Body of pancreas (tissue), 4 donors: ENCODE measurements around the gene KCNG4. TPM values are rescaled to one million over a fixed set of nuclear protein-coding genes. Genes with fewer than 3 reads are reported as not detected.

Source experiments
- ATAC-seq: fragments of 150-250 bp; one replicate; pipeline ENCODE4 v1.9.1; 2016
- DNase-seq, 4 donors: peaks; one replicate each; pipeline ENCODE4 v3.0.0-alpha.2; 2019
- H3K27ac ChIP-seq, 4 donors: fragments of 200-600 bp; sonication (generic); 1 replicate in 3 of 4; 2 replicates in 1 of 4; pipeline versions ENCODE4 v1.5.1 to v1.6.1; 2016 to 2019; ENCODE audit warnings: mild to moderate bottlenecking in 1 of 4, mixed read lengths in 1 of 4, moderate library complexity in 1 of 4
- H3K27me3 ChIP-seq, 2 donors: fragments of 200-600 bp; sonication (generic); one replicate each; pipeline ENCODE4 v1.6.0; 2016; ENCODE audit warnings: mild to moderate bottlenecking in 1 of 2
- H3K36me3 ChIP-seq, 2 donors: fragments of 200-600 bp; sonication (generic); replicated peaks in 1 of 2; 2 replicates each; pipeline ENCODE4 v1.5.1; 2016; ENCODE audit warnings: low read depth in 2 of 2; ENCODE audit not compliant: insufficient read depth in 1 of 2
- H3K4me1 ChIP-seq: fragments of 200-600 bp; sonication (generic); one replicate; pipeline ENCODE4 v1.6.0; 2016
- H3K4me3 ChIP-seq, 2 donors: fragments of 200-600 bp; sonication (generic); 1 replicate in 1 of 2; 2 replicates in 1 of 2; pipeline ENCODE4 v1.5.1; 2016 to 2019
- H3K9me3 ChIP-seq, 3 donors: fragments of 200-600 bp; sonication (generic); 1 replicate in 2 of 3; 2 replicates in 1 of 3; pipeline ENCODE4 v1.5.1; 2016
- CTCF ChIP-seq, 7 experiments: fragments of 450-650 bp in 4 of 7; fragments of 200-600 bp in 3 of 7; sonication (generic) in 3 of 7; IDR thresholded peaks; one replicate each; pipeline ENCODE4 v1.5.1; 2016 to 2019; ENCODE audit warnings: antibody characterized with exemption in 7 of 7
- POLR2A ChIP-seq, 3 donors: fragments of 450-650 bp; IDR thresholded peaks; one replicate each; pipeline ENCODE4 v1.6.1; 2016; ENCODE audit warnings: antibody characterized with exemption in 3 of 3, mild to moderate bottlenecking in 2 of 3
- WGBS, 2 donors: methylation state at CpG; one replicate each; pipeline ENCODE4 v1.1.5; 2017; 5-methylcytosine and 5-hydroxymethylcytosine counted together
- intact Hi-C: fragments of 100-400 bp; cut with DNase I; formaldehyde crosslinking; loops from one replicate; pipeline ENCODE4 v1.15.1; 2023
- total RNA-seq, 2 donors: library from RNA; depleted of rRNA; stranded (reverse); fragments of >200 nt; gene quantifications; one replicate each; pipeline ENCODE4 v1.1.0, GENCODE V29; 2016

KCNG4 gene
- total RNA-seq, 2 donors from 2014 or later, result not detected

DNA sequence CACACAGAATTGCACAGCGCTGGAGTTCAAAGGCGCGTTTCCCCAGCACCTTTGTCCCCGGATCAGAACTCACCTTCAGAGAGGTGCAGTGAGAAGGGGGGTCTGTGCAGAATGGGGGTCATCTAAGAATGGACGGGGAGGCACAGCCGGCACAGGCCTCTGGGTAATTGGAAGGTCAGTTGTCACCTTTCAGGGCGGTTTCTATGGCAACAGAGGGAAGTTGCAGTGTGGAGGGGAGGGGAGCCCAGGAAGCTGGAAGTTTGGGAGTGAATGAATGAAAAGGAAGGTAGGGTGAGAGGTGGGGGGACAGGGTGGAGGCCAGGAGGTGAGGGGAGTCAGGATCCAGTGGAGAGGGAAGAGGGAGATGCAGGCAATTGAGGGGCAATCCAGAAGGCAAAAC, 12.4 kb upstream of the KCNG4 start:
- ATAC-seq (no peak), DNase-seq (no peak)
- Histone ChIP-seq H3K4me1 (no peaks in the 10 kb centered on the region), H3K27me3 (no peaks in the 10 kb centered on the region), H3K9me3 (no peaks in the 10 kb centered on the region), H3K4me3 (no peak overlapping the region), H3K27ac (no peak overlapping the region), H3K36me3 (no peaks in the 10 kb centered on the region)
- TF ChIP-seq POLR2A (IDR thresholded peaks at IDR 0.05), result no peak
- TF ChIP-seq CTCF (IDR thresholded peaks at IDR 0.05), result no peak
- intact Hi-C loops, result no loop called here
- 42 to 45% methylated on average over 7 of the region's 7 CpGs for WGBS, 2 donors

DNA sequence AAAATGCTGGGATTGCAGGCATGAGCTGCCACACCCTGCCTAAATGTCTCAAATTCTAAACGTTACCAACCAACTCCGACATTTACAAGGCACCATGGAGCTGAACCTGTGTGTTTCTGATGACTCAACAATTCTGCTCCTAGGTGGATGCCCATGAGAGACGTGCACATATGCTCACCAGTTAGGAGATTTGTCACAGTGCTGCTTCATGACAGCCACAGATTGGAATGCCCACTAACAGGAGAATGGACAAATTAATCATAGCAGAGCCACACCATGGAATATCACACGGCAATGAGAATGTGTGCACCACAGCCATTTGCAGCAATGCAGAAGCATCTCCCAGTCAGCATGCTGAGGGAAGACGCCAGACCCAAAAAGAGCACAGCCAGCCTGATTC, 8.0 kb upstream of the KCNG4 start:
- Histone ChIP-seq H3K4me1 (no peaks in the 10 kb centered on the region), H3K4me3 (no peak overlapping the region), H3K9me3 (no peaks in the 10 kb centered on the region), H3K27ac (no peak overlapping the region), H3K36me3 (no peaks in the 10 kb centered on the region), H3K27me3 (no peaks in the 10 kb centered on the region)
- intact Hi-C loops, result no loop called here
- ATAC-seq (no peak), DNase-seq (no peak)
- TF ChIP-seq POLR2A (IDR thresholded peaks at IDR 0.05) (no peak), CTCF (IDR thresholded peaks at IDR 0.05) (no peak)
- WGBS, 2 donors, result 61 to 64% methylated on average over 5 of the region's 5 CpGs

DNA sequence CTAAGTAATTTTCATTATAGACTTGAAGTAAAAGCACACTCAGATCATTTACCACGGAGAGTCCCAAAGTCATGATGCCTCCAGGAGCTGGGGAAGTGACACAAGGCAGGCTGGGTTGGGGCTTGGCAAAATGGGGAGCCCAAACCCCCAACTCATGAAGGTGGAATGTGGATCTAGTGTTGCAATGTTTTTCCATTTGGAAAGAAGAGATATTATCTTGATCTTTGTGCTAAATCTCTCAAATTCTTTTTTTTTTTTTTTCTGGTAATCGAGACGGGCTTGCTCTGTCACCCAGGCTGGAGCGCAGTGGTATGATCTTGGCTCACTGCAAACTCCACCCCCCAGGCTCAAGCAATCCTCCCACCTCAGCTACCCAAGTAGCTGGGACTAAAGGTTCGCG, 7.5 kb upstream of the KCNG4 start:
- Histone ChIP-seq H3K4me1 (no peaks in the 10 kb centered on the region), H3K27ac (no peak overlapping the region), H3K36me3 (no peaks in the 10 kb centered on the region), H3K9me3 (no peaks in the 10 kb centered on the region), H3K4me3 (no peak overlapping the region), H3K27me3 (peaks cover 0 to 5% of the 10 kb centered on the region in 2 donors)
- TF ChIP-seq CTCF (IDR thresholded peaks at IDR 0.05) (no peak), POLR2A (IDR thresholded peaks at IDR 0.05) (no peak)
- no peak for ATAC-seq
- intact Hi-C loops, result no loop called here
- 72 to 84% methylated on average over 6 of the region's 6 CpGs for WGBS, 2 donors
- no peak for DNase-seq

- peaks cover 0 to 7% of the 10 kb centered on the region in 2 donors for H3K27me3 ChIP-seq
- TF ChIP-seq CTCF (IDR thresholded peaks at IDR 0.05), result no peak
- TF ChIP-seq POLR2A (IDR thresholded peaks at IDR 0.05), result no peak
- ATAC-seq, result no peak
- DNase-seq, result no peak
- H3K4me1 ChIP-seq, result no peaks in the 10 kb centered on the region
- no peak overlapping the region for H3K4me3 ChIP-seq
- H3K36me3 ChIP-seq, result no peaks in the 10 kb centered on the region
- 59 to 74% methylated on average over 4 of the region's 5 CpGs for WGBS, 2 donors
- H3K27ac ChIP-seq, result no peak overlapping the region
- no peaks in the 10 kb centered on the region for H3K9me3 ChIP-seq
- intact Hi-C loops, result no loop called here
Measured at GRCh38 chr16:84246679-84247077, 6.9 kb upstream of the KCNG4 start.

- ATAC-seq (no peak), DNase-seq (no peak)
- intact Hi-C loops, result no loop called here
- TF ChIP-seq POLR2A (IDR thresholded peaks at IDR 0.05), result no peak
- no peak for TF ChIP-seq CTCF (IDR thresholded peaks at IDR 0.05)
- Histone ChIP-seq H3K4me3 (no peak overlapping the region), H3K4me1 (no peaks in the 10 kb centered on the region), H3K9me3 (no peaks in the 10 kb centered on the region), H3K27me3 (peaks cover 0 to 7% of the 10 kb centered on the region in 2 donors), H3K36me3 (no peaks in the 10 kb centered on the region), H3K27ac (no peak overlapping the region)
- 61 to 68% methylated on average over 10 of the region's 10 CpGs for WGBS, 2 donors
Measured at GRCh38 chr16:84245956-84246678, 6.3 kb upstream of the KCNG4 start.
